GM10248 (cell line): ENCODE measurements around the gene DSCAM.

ENCODE experiments used
- CTCF ChIA-PET: fragments of 300-600 bp; sonication (Branson Sonifier 250); formaldehyde crosslinking; extraction: SDS; loops from one replicate; lab custom pipeline; 2021; ENCODE audit warnings: antibody characterized with exemption; lab: Yijun Ruan, JAX
- POLR2A ChIA-PET: fragments of 350-650 bp; sonication (Branson Sonifier 250); formaldehyde crosslinking; extraction: SDS; loops from one replicate; lab custom pipeline; 2020; ENCODE audit warnings: antibody characterized with exemption; lab: Yijun Ruan, JAX
- DNase-seq: peaks from one replicate; pipeline ENCODE4 v3.0.0; 2012; ENCODE audit errors: extremely low spot score
- CTCF ChIP-seq: IDR thresholded peaks from 2 replicates; pipeline ENCODE4 v1.5.1; 2012; ENCODE audit warnings: mild to moderate bottlenecking, low read depth; ENCODE audit errors: extremely low read depth, missing control alignments, control extremely low read depth

The DSCAM gene

DNA sequence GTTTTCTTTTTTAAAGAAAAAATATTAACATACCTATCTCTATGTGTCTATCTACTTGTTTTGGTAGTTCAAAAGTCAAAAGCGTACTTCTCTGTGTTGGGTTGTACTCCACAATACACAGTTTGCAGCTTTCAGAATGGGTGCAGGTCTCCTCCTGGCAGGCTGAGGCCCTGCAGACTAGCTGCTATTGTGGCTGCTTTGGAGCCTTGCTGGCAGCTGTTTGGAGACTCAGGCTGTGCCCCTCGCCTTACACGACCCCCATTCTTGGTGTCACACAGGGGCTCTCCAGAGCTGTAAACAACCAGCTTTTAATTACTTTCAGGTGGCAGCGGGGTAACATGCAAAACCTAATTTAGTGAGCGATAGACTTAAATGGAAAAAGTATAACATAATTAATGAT, 160.4 kb downstream of the DSCAM start:
- DNase-seq = no peak
- no peak for TF ChIP-seq CTCF
- ChIA-PET CTCF (no interaction called here), POLR2A (no interaction called here)

DNA sequence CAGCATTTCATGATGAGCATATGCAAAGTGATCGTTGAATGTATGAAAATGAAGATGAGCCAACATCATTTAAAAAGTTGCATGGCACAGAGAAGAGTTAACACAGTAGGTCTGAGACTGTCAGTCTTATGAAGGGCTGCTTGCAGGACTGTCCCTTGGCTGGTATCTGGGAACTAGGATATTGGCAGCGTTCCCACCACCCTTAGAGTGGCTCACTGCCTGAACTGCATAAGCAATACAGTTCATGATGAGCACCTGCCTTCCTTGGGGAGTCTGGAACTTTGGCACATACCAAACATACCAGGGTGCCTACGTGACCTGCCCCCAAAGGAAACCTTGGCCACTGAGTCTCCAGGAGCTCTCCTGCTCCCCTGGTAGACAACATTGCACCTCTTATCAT, 161.8 kb downstream of the DSCAM start:
- ChIA-PET CTCF (no interaction called here), POLR2A (no interaction called here)
- TF ChIP-seq CTCF = no peak
- DNase-seq = no peak

DNA sequence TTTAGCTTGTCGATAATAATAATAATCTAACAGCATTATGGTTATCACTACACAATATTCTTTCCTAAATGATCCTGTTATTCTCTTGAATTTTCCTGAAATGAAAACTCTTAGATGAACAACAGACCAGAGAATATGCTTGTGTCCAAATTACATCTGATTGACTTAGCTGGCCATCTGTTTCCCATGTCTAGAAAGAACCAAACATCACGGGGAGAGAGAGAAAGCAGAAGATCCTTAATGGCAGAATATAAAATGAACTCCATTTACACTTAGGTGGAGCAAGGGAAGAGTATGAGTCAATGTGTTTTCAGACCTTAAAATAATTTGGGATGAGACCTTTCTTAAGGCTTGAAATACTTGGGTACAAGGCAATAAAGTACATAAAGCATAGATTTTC, 162.2 kb downstream of the DSCAM start:
- no peak for TF ChIP-seq CTCF
- POLR2A ChIA-PET = no interaction called here
- CTCF ChIA-PET = no interaction called here
- no peak for DNase-seq

GRCh38 chr21:40683349-40683748, 163.6 kb downstream of the DSCAM start:
- TF ChIP-seq CTCF = no peak
- ChIA-PET CTCF (no interaction called here), POLR2A (no interaction called here)
- DNase-seq = no peak

DNA sequence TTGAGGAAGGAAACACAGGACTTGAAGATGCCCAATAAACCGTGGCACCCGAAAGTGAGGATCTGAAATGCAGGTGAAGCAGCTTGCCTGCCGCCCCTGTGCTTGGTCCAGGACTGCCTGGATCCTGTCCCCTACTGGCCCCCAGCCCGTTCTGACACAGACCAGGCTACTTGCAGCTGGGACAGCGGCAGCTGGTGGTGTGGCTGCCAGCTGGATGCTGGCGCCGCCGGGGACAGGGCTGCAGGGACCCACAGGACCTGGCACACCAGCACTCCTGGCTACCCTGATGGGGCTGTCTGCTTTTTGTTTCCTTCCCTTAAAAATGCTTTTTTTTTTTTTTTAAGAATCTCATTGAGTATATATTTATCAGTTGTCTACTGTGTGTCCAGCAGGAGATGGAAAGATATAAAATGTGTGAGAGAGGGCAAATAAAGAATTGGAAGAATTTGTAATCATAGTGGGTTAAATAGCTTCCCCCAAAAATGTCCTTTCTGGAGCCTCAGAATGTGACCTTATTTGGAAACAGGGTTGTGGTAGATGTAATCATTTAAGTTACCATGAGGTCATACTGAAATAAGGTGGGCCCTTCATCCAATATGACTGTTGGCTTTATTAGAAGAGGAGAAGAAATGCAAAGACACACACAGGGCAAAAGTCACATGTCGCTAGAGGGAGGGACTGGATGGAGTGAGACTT, 165.6 kb downstream of the DSCAM start:
- ChIA-PET POLR2A (no interaction called here), CTCF (no interaction called here)
- no peak for TF ChIP-seq CTCF
- no peak for DNase-seq

GRCh38 chr21:40680311-40680710, 166.6 kb downstream of the DSCAM start:
- DNase-seq = no peak
- no peak for TF ChIP-seq CTCF
- ChIA-PET CTCF (no interaction called here), POLR2A (no interaction called here)
